Kidney epithelial cell (primary cell): ENCODE data around the gene XRCC2. TPM values are rescaled to one million over a fixed set of nuclear protein-coding genes. Genes with fewer than 3 reads are reported as not detected.

Experiments used
- DNase-seq: peaks from one replicate; pipeline ENCODE4 v3.0.0-alpha.2; 2010; ENCODE audit warnings: low read depth
- H3K27me3 ChIP-seq: 2 replicates; pipeline ENCODE4 v1.6.0; 2011; ENCODE audit warnings: low read length; ENCODE audit not compliant: control insufficient read depth, insufficient read depth
- H3K36me3 ChIP-seq: 2 replicates; pipeline ENCODE4 v1.5.1; 2011; ENCODE audit warnings: low read length; ENCODE audit not compliant: control insufficient read depth, insufficient read depth
- H3K4me3 ChIP-seq: 2 replicates; pipeline ENCODE4 v1.5.1; 2011; ENCODE audit warnings: low read depth, mild to moderate bottlenecking, control low read depth, low read length
- total RNA-seq: library from RNA; depleted of rRNA; stranded (reverse); fragments of >200 nt; gene quantifications from 2 replicates; pipeline ENCODE4 v1.2.3, GENCODE V29; 2015
- TF ChIP-seq, protein P1 (sequence below): IDR thresholded peaks from 2 replicates; pipeline ENCODE4 v1.5.1; 2011; ENCODE audit warnings: mild to moderate bottlenecking, moderate library complexity, low read length, control low read depth, inconsistent platforms; ENCODE audit not compliant: insufficient read depth, poor library complexity, severe bottlenecking

XRCC2 gene
- total RNA-seq, 1 donor from 2014 or later = 3.2 TPM

DNA sequence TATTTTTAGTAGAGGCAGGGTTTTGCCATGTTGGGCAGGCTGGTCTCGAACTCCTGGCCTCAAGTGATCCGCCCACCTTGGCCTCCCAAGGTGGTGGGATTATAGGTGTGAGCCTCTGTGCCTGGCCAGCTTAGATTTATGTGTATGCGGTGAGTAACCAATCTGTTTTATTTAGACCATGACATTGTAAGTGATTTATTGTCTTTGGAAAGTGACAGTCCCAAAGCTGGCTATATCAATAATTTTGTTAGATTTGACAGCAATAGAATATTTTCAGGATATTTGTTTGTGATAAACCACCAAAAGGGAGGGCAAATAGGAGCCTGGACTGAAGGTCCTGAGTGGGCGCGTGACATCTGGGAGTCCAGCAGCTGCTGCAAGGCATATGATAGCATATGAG lies 75.7 kb downstream of the XRCC2 start:
- no peak overlapping the region for H3K4me3 ChIP-seq
- H3K36me3 ChIP-seq = no peaks in the 10 kb centered on the region
- DNase-seq = no peak
- TF ChIP-seq, protein P1, sequence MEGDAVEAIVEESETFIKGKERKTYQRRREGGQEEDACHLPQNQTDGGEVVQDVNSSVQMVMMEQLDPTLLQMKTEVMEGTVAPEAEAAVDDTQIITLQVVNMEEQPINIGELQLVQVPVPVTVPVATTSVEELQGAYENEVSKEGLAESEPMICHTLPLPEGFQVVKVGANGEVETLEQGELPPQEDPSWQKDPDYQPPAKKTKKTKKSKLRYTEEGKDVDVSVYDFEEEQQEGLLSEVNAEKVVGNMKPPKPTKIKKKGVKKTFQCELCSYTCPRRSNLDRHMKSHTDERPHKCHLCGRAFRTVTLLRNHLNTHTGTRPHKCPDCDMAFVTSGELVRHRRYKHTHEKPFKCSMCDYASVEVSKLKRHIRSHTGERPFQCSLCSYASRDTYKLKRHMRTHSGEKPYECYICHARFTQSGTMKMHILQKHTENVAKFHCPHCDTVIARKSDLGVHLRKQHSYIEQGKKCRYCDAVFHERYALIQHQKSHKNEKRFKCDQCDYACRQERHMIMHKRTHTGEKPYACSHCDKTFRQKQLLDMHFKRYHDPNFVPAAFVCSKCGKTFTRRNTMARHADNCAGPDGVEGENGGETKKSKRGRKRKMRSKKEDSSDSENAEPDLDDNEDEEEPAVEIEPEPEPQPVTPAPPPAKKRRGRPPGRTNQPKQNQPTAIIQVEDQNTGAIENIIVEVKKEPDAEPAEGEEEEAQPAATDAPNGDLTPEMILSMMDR = no peak
- no peaks in the 10 kb centered on the region for H3K27me3 ChIP-seq

GRCh38 chr7:152597507-152597906 lies 78.4 kb downstream of the XRCC2 start:
- Histone ChIP-seq H3K36me3 (no peaks in the 10 kb centered on the region), H3K27me3 (no peaks in the 10 kb centered on the region), H3K4me3 (no peak overlapping the region)
- TF ChIP-seq, protein P1 = no peak
- no peak for DNase-seq

DNA sequence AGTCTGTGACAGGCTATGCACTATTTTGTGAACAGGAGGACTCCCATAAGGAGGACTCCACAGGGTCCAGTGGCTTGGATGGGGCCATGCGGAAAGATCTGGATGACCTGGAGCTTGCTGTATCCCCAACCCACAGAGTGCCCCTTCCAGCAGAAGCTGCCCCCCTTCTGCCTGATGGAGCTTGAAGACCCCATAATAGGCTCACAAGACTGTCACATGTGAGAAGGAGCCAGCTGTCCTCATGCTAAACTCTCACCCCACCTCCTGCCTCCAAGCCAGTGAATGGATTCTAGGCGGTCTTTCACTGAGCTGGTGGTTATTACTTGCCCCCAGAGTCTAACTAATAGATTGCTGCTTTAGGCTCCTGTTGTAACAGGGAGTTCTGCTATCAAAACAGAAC lies 79.1 kb downstream of the XRCC2 start:
- no peak for DNase-seq
- Histone ChIP-seq H3K27me3 (no peaks in the 10 kb centered on the region), H3K4me3 (no peak overlapping the region), H3K36me3 (no peaks in the 10 kb centered on the region)
- TF ChIP-seq, protein P1 = no peak

Other genes with a start within 250 kb of the XRCC2 start
- 29.0 and 35.1 TPM in 2 replicates for gene KMT2C, start 240.1 kb downstream of the XRCC2 start, total RNA-seq
- gene ACTR3B, start 83.6 kb upstream of the XRCC2 start, total RNA-seq = 1.4 and 1.8 TPM in 2 replicates